ENCODE data around the gene ID3. TPM values are rescaled to one million over a fixed set of nuclear protein-coding genes. Genes with fewer than 3 reads are reported as not detected.

The ID3 gene
- total and polyA plus RNA-seq, 12 donors = 44.7 to 217 (median 83.4) TPM

GRCh38 chr1:23517581-23517980 lies 41.7 kb downstream of the ID3 start:
- intact Hi-C loops (cut with DNase I) = no loop called here
- Histone ChIP-seq H3K4me1 (peaks cover 0 to 6% (median 0%) of the 10 kb centered on the region in 9 donors), H3K4me3 (no peak overlapping the region), H3K9me3 (no peaks in the 10 kb centered on the region), H3K27me3 (no peaks in the 10 kb centered on the region), H3K36me3 (peaks cover 0 to 56% (median 0%) of the 10 kb centered on the region in 9 donors), H3K27ac (no peak overlapping the region)
- no peak for DNase-seq
- no peak for ATAC-seq
- TF ChIP-seq CTCF (IDR thresholded peaks at IDR 0.05) = no peak
- 95 to 96% methylated on average over 9 of the region's 9 CpGs for WGBS, 2 donors

DNA sequence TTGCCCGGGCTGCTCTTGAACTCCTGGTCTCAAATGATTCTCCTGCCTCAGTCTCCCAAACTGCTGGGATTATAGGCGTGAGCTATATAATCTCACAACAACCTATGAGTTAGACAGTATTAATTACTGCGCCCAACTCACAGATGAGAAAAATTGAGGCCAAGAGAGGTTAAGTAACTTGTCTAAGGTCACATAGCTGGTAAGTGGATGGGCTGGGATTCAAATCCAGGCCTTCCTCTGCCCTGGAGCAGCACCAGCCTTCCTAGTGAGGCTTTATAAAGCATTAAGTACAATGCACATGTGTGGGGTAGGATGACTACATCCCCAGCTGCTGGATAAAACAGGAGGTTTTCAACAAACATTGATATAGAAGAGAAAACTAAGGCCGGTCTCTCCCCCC lies 43.4 kb downstream of the ID3 start:
- no peak overlapping the region for H3K27ac ChIP-seq
- no peak for ATAC-seq
- H3K36me3 ChIP-seq = peaks cover 0 to 56% (median 0%) of the 10 kb centered on the region in 9 donors
- no peak overlapping the region for H3K4me3 ChIP-seq
- WGBS, 2 donors = 97 to 100% methylated on average over 4 of the region's 4 CpGs
- no peaks in the 10 kb centered on the region for H3K27me3 ChIP-seq
- no peaks in the 10 kb centered on the region for H3K4me1 ChIP-seq
- TF ChIP-seq CTCF (IDR thresholded peaks at IDR 0.05) = no peak
- no peak for DNase-seq
- no peaks in the 10 kb centered on the region for H3K9me3 ChIP-seq
- intact Hi-C loops (cut with DNase I) = no loop called here

DNA sequence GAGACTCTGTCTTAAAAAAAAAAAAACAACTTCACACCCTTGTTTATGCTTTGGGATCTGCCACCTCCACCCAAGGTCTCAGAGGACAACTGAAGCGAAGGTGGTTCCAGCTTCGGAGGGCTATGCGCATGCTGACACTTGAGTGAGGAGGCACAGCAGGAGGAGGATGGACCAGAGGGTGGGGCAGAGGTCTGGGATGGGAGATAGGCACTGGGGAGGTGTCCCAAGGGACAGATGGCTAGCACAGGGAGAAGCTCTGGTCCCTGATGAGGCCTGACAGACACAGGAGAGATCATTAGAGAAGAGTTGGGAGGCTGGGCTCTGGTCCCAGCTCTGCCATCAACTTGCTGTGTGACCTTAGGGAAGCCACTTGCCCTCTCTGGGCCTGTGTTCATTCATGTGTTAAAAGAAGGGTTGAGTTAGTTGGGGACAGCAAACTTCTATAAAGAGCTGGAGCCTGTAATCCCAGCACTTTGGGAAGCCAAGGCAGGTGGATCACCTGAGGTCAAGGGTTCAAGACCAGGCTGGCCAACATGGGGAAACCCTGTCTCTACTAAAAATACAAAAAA lies 45.1 kb downstream of the ID3 start:
- no peak overlapping the region for H3K27ac ChIP-seq
- H3K4me1 ChIP-seq = no peaks in the 10 kb centered on the region
- H3K4me3 ChIP-seq = no peak overlapping the region
- H3K27me3 ChIP-seq = no peaks in the 10 kb centered on the region
- no peak for ATAC-seq
- no peak for DNase-seq
- 90 to 93% methylated on average over 3 of the region's 3 CpGs for WGBS, 2 donors
- H3K36me3 ChIP-seq = peaks cover 0 to 68% (median 0%) of the 10 kb centered on the region in 9 donors
- no peak for TF ChIP-seq CTCF (IDR thresholded peaks at IDR 0.05)
- intact Hi-C loops (cut with DNase I) = no loop called here
- H3K9me3 ChIP-seq = no peaks in the 10 kb centered on the region

- H3K4me1 ChIP-seq = no peaks in the 10 kb centered on the region
- H3K27ac ChIP-seq = no peak overlapping the region
- no peaks in the 10 kb centered on the region for H3K27me3 ChIP-seq
- no peak for DNase-seq
- TF ChIP-seq CTCF (IDR thresholded peaks at IDR 0.05) = no peak
- H3K9me3 ChIP-seq = no peaks in the 10 kb centered on the region
- intact Hi-C loops (cut with DNase I) = no loop called here
- H3K4me3 ChIP-seq = no peak overlapping the region
- no peak for ATAC-seq
- peaks cover 0 to 34% (median 0%) of the 10 kb centered on the region in 9 donors for H3K36me3 ChIP-seq
- 93 to 97% methylated on average over 15 of the region's 15 CpGs for WGBS, 2 donors
Measured at GRCh38 chr1:23509896-23510295, 49.4 kb downstream of the ID3 start.

Other genes with a start within 250 kb of the ID3 start
- gene HNRNPR, start 215.2 kb downstream of the ID3 start, total RNA-seq = 10 to 100 TPM; 56.7 to 72.7 (median 66.4) TPM
- 10 to 100 TPM; 44.6 to 60.3 TPM for gene HNRNPR, start 215.2 kb downstream of the ID3 start, polyA plus RNA-seq
- gene ZNF436, start 189.7 kb downstream of the ID3 start, total RNA-seq = 10 to 100 TPM in 9 of 10 donors, 1 to 10 TPM in 1; 9.4 to 25.5 (median 16.3) TPM
- 1 to 10 TPM; 3.3 to 4.2 TPM for gene ZNF436, start 189.7 kb downstream of the ID3 start, polyA plus RNA-seq
- 10 to 100 TPM; 56.7 to 93.0 (median 71.8) TPM for gene TCEA3, start 134.8 kb downstream of the ID3 start, total RNA-seq
- 10 to 100 TPM; 25.1 to 51.4 TPM for gene TCEA3, start 134.8 kb downstream of the ID3 start, polyA plus RNA-seq
- 10 to 100 TPM; 15.5 to 58.4 (median 30.4) TPM for gene ASAP3, start 75.3 kb downstream of the ID3 start, total RNA-seq
- 10 to 100 TPM; 22.9 to 58.2 TPM for gene ASAP3, start 75.3 kb downstream of the ID3 start, polyA plus RNA-seq
- gene E2F2, start 28.3 kb downstream of the ID3 start, total RNA-seq = 1 to 10 TPM in 1 of 10 donors, under 1 TPM in 8, not detected in 1; 0.04 to 2.3 (median 0.17) TPM
- gene E2F2, start 28.3 kb downstream of the ID3 start, polyA plus RNA-seq = under 1 TPM in 1 of 2 donors, not detected in 1; 0.06 TPM
- 100 to 1,000 TPM; 577 to 756 (median 612) TPM for gene RPL11, start 132.3 kb upstream of the ID3 start, total RNA-seq
- 1,000 to 10,000 TPM; 1,463 to 2,166 TPM for gene RPL11, start 132.3 kb upstream of the ID3 start, polyA plus RNA-seq
- gene ELOA, start 184.0 kb upstream of the ID3 start, total RNA-seq = 10 to 100 TPM; 28.3 to 39.0 (median 34.3) TPM
- gene ELOA, start 184.0 kb upstream of the ID3 start, polyA plus RNA-seq = 10 to 100 TPM; 11.2 to 14.9 TPM
- gene PITHD1, start 218.9 kb upstream of the ID3 start, total RNA-seq = 10 to 100 TPM; 37.6 to 52.8 (median 43.3) TPM
- 10 to 100 TPM; 25.3 to 71.7 TPM for gene PITHD1, start 218.9 kb upstream of the ID3 start, polyA plus RNA-seq
- 10 to 100 TPM; 22.0 to 31.9 (median 27.0) TPM for gene LYPLA2, start 231.6 kb upstream of the ID3 start, total RNA-seq
- 10 to 100 TPM; 25.8 to 54.5 TPM for gene LYPLA2, start 231.6 kb upstream of the ID3 start, polyA plus RNA-seq
- 10 to 100 TPM in 2 of 10 donors, 1 to 10 TPM in 8; 5.3 to 14.1 (median 7.9) TPM for gene GALE, start 241.3 kb upstream of the ID3 start, total RNA-seq
- gene GALE, start 241.3 kb upstream of the ID3 start, polyA plus RNA-seq = 10 to 100 TPM; 14.9 to 22.2 TPM